ENCODE measurements around the gene IGSF3.
"Not testable (repeated sequence)": the region's sequence is repeated elsewhere in the genome, so short reads cannot be mapped to it uniquely, and the experiment has no call there.

The IGSF3 gene

DNA sequence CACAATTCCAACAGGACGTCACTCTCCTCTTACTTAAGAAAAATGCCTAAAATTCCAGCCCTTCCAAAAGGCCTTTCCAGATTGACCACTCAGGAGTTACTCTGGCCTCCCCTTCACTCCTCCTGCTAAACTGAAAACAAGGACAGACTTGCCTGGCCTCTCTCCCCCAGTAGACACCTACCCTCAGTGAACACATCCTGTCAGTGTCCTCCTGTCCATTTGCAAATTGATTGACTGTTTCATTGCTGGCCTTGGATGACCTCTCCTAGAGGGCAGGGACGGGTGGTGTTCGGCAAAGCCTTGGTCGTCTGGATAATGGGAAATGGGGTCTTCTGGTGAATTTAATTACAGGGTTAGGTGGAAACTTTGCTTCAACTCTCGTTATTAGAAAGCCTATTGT is 8.9 kb downstream of the IGSF3 start:
- DNase-seq = not testable (repeated sequence)

DNA sequence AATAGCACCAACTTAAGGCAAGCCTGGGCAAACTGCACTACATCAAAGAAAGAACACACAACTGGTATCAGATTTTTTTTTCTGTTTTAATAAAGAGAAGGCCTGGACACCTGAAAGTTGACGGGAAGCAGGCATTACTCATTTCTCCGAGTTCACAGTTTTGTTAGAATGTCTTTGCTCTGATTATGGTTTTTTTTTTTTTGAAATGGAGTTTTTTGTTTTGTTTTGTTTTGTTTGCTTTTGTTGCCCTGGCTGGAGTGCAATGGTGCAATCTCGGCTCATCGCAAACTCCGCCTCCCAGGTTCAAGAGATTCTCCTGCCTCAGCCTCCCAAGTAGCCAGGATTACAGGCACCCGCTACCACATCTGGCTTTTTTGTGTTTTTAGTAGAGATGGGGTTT is 9.7 kb downstream of the IGSF3 start:
- DNase-seq = not testable (repeated sequence)

DNA sequence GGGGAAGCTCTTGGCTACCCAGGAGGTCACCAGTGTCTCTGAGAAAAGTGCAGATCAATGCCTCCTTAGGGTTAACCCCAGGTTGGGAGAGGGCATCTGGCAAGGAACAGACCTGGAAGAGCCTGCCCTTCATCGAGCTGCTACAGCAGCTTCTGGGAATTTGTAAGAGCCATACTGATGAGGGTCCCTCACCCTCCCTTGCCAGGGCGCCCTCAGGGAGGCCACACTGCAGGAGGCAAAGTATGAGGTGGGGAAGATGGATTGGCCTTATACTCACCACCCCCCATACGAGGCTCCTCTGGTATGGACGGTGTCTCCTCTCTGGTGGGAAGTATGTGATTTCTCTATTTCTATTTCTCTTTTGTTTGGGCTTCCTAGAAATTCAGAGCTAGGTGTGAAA is 13.2 kb downstream of the IGSF3 start:
- DNase-seq = no peak

DNA sequence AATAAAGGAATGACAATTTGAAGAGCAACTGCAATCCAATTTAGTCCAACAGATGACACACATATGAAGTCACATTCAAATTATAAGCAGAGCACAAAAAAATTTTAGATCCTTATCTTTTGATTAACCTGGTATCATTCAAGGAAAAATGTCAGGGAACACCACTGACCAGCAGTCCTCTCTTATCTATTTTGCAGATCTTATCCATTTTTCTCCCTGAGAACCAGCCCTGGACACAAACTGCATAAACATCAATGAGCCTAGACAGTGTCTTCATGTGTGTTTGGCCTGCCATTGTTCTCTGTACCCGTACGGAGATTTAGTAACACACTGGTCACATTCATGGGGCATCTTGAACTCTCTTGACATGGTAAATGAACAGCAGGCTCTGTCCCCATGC is 14.9 kb downstream of the IGSF3 start:
- not testable (repeated sequence) for DNase-seq

DNA sequence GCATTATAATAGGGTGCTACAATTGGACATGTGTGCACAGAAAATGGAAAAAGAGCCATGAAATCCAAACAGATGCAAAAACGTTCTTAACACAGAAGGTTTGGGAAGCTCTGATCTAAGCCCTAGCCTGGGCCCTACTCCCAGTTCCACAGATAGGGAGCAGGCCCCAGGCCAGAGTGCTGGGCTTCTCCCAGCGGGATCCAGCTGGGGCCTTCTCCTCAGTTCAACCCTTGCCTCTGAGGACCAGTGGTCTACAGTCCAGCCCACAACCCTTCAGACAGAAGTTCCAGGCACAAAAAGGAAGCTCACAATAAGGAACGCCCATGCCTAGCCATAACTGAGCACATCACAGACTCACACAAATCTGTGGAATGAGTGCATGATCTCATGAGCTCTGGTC is 16.8 kb downstream of the IGSF3 start:
- DNase-seq = not testable (repeated sequence)

DNA sequence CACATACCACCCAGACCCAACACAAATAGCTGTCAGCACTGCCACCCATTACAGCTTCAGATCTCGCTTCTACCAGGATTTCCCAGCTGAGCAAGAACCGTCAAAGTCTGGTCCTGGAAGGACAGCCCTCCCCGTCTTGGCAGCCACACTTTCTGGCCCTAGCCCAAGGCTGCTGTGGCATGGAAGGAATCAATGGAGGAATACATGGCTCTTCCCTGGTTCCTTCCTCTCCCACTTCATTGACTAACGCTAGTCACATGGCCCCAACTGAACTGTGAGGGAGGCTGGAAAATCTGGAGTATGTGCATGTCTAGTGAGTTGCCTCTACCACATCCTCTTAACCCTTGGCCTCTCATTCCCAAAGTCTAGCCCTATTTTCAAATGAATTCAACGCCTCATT is 18.5 kb downstream of the IGSF3 start:
- DNase-seq = not testable (repeated sequence)

DNA sequence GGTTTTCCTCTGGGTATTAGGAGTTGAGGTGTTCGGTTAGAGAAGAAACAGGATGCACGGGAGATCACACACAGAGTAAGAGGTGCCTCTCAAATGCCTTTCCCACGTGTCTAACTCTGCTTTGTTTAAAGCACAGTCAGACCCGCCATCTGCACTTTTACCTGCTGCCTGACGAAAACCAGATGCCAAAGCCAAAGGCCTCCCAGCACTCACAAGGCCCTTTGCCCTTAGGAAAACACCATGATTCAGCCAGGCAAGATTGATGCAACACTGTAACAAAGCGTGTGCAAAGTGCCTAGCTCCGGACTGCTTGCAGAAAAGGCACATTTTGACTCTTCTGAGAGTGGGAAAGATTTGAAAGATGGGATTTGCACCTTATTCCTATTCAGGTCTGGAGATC is 19.2 kb downstream of the IGSF3 start:
- DNase-seq = not testable (repeated sequence)

DNA sequence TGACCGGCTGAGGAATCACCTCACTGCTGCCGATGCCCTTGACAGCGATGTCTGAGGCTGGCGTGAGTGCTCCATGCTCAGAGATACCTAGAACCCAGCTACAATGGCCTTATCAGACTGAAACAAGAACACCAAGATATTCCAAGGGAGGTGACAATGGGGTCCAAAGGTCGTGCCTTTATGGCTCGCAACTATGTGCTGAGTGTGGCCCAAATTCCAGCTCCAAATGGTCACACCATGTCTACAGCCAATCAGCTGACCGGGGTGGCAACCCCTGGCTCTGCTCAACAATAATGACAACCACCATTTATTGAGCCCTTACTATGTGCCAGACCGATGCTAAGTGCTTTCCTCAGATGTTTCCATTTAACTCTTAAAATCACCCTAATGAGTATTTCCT is 20.3 kb downstream of the IGSF3 start:
- not testable (repeated sequence) for DNase-seq

DNA sequence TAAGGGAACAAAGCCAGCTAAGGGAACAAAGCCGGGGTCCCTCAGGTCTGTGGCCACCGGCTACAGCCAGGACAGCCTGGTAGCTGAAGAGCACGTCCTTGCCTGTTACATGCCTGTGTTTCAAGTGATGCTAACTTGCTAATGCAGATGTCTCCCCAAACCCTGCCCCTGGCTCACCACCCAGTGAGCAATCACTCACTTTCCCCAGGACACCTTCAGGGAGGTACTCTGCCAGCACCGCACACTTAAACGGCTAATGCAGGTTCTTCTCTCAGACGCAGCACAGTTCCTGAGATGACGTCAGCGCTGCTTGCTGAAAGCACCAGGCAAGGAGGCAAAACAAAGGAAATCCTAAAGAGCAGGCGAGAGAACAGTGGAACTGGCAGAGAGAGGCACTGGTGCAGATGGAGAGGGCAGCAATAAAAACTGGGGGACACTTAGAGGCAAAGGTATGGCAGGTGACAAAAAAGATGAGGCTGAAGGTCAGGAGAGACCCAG is 20.8 kb downstream of the IGSF3 start:
- not testable (repeated sequence) for DNase-seq

DNA sequence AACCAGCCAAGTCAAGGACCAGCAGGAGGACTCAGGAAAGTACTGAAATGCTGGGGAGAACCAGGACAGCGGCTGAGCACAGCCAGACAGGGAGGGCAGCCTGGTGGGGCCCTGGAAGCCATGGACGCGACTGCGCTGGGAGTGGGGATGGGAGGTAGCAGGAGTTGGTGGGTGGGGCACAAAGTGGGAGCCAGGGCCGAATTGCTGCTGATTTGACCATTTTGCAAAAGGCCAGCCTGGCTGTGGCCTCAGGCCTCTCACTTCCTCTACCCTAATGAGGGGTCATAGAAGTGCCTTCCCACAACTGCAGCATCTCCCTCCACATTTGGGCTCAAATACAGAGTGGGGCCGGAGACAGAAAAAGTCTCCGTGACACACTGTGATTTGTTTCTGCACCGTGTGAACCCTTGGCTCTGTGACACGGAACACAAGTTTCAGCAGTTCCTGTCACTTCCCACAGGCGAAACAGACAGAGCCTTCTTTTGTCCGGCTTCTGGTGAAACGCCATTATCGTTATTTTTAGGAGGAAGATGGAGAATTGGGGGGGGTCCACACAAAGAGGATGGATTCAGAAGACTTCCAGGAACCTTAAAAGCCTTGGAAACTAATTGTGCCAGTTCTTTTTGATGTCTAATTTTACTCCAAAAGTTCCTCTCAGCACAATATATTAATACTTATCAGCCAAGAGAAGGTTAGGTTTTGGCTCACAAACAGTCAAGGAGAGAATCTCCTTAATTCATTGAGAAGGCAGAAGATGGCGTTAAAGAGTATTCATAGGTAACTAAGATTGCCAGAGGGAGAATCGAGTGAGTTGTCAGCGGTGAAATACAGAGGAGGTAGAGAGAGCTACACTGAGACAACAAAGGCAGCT is 21.5 kb downstream of the IGSF3 start:
- not testable (repeated sequence) for DNase-seq

DNA sequence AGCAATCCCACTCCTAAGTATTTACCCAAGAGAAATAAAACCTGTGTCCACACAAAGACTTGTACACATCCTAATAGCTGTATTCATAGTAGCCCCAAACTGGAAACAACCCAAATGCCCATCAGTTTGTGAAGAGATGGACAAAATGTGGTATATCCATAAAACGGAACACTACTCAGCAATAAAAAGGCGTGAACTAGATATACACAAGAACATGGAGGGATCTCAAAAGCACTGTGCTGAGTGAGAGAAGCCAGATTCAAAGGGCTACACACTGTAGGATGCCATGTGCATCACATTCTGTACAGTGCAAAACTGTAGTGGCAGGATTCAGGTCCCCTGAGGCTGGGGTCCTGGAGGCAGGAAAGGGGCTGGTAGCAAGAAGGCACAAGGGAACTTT is 22.5 kb downstream of the IGSF3 start:
- DNase-seq = not testable (repeated sequence)

DNA sequence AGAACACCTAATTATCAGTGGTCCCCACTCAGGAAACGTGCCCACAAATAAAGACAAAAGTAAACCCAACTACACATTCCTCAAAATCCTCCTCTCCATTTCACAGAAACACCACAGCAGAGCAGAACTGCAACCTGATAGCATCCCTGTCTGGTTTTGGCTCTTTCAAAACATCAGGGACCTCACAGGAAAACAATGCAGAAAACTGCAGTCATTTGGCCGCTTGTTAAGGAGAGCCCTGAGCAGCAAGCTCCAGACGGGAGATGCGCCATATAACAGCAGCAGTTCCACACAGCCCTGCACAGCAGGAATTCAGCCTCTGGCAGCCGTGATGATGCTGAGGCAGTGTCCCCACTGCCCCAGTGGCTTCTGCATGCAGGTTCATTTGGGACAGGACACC is 23.4 kb downstream of the IGSF3 start:
- not testable (repeated sequence) for DNase-seq

DNA sequence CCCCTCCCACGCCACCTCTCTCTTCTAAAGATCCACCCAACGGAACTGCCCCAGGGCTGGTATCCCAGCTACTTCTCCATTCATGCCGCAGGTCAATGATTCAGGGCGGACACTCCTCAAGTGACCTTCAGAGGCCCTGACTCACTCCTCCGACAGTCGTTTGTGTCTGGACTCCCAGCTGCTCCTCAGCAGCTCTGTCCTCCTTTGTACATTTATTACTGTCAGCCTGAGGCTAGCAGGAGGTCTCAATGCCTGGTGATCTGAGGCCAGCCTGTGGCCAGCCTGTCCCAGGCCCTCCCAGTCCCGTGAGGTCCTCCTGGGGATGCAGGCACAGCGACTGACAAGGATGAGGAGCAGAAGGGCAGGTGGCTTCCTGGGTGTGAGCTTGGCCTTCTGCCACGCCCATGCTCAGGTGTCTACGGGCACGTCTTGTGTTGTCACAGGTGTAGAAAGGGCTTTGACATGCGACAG is 24.2 kb downstream of the IGSF3 start:
- DNase-seq = not testable (repeated sequence)

DNA sequence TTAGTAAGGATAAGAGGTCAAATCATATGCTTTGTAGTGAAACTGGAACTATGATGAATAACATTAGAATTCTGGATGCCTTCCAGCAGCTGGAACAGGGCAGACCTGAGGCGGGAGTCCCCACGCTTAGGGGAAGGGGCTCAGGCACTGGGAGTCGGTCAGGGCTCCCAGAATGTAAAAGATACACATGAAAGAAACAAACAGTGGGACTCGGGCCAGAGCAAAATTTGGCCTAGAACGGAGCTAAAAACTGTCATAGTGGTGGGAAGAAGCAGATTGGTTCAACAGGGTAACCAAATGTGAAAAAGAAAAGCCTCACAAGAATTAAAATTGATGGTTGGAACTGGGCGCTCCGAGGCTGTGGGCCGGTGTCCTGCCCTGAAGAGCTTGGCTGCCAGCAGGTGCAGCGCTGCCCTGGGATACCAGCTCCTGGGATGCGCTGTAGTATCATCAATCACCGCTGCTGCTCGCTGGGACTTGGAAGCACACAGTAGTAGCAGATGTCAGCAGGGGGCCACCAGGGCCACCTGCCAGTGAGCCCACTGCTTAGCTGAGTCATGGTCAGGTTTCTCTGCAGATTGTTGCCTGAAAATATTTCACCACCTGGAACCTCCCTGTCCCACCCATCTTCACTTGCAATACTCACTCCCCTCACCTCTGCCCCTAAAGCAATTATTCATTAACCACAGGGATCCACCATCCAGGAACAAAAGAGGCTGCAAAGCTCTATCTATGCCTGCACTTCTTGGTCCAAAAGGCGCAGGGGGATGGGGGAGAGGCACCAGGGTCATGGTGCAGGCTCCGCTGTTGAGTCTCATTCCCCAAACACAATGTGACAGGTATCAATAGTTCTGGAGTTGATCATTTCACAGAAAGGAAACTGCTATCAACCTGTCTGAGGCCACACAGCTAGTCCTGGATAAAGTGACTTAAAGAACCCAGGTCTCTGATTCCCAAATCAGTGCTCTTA is 24.9 kb downstream of the IGSF3 start:
- not testable (repeated sequence) for DNase-seq

DNA sequence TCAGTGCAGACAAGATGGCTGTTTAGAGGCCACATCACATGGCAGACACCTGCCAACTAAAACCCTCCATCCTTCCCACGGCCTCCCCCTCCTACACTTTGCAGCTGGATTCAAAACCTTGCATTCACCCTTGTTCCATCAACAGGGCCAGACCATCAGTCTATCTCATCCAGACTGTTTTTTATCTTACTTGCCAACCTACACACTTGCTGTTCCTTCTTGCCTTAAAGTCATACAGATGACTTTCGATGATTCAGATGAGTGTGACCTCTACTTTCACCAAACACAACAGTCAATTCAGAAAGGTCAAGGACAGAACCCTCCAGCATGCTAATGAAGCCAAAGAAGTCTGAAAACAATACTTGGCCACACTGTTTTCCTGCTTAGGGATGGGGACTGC is 29.9 kb downstream of the IGSF3 start:
- DNase-seq = not testable (repeated sequence)

DNA sequence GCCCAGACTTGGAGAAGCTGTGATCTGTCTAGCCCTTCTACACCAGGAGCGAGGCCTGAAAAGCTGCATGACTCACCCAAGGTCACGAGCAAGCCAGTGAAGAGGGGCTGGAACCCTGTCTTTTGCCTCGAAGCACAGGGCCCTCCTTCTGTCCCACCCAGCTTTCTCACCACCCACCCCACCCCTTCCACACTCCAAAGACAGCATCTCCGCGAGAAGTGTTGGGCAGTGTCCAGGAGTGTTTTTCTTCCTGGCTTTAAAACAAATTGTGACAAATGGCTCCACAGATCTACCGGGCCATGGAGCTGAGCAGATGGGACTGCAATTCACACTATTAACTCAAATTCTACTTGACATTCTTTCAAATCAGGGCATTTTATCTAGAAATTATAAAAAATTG is 30.9 kb downstream of the IGSF3 start:
- not testable (repeated sequence) for DNase-seq

DNA sequence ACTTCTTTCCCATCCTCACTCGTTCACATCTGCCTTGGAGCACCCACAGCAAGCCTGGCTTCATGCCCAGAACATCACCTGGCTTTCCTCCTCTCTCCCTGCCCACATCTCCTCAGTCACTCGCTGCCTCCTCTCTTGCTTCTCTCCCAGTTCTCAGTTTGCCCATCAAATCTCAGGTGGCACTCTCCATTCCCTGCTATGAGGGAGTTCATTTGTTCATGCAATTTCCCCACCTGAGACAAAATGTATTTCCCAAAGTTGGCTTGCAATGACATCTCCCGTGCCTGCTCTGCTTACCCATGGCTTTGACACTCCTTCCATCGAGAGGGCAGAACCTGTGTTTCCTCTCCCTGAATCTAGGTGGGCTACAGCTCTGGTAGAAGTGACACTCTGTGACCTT is 33.1 kb downstream of the IGSF3 start:
- DNase-seq = not testable (repeated sequence)

DNA sequence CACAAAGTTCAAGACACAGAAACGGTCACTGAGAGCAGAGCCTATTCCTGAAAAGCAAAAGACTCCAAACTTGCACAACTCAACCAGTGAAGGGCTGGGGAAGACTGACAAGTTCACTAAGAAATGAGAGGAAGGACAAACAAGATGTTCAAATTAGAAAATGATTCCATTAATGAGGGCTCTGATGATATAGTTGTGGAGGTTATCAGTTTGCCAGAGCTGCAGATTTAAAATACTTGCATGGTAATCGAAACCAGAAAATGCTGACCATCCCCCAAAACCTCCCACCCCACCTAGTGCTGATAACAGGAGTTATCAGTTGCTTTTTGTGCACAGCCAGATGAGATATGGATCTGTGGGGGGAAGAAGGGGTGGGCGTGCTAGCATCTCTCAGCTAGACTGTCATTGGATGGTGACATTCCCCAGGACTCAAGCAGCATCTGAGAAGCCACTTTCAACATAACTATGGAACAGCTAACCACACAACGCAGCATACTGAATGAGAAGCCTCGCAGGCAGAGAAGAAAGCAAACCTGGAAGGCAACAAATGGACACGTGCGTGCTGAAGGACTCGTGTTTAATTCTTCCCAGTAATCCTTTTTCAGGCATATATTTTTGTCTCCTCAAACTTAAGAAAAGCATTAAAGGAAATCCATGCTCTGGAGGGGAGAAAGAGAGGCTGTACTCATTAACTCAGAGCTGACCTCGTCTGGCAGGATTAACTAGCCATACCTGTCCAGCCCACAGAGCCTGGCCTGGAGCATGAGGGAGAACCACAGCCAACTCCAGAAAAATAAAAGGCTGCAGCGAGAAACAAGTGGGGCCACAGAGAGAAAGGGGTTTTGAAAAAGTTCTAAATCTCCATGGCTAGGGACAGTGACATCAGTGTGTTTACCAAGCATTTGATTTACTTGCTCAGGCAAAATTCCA is 35.3 kb downstream of the IGSF3 start:
- DNase-seq = not testable (repeated sequence)

DNA sequence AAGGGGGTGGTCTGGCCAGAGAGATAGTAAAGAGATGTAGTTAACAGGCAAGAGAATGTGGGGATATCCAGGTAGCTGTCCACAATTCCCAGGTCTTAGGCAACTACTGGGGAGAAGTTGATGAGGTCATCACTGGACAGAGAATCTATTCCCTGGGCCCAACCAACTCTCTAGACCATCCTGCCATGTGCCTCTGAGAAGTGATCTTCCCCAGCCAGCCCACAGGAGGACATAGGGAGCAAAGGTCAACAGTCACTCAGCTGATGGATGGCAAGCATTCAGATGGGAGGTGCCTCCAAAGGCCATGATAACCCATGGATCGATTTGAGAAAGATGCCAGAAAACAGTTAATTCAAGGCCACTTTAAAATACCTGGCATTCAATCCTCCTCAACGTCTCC is 36.0 kb downstream of the IGSF3 start:
- not testable (repeated sequence) for DNase-seq

DNA sequence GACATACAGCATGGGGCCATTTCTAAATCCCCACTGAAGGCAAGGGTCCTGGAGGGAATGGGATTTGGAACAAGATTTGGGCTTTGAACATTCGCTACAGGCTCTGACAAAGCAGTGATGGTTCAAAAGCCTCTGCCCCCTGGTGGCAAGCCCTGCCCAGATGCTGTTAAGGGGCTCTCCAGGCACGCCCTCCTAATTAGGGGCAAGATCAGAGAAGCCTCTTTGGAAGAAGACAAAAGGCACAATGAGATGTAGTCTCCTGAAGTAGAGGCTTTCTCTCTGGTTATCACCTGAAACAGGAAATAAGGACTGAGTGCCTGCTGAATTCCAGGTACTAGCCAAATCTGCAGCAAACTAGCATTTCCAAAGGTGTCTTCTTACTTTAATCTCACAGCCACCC is 37.5 kb downstream of the IGSF3 start:
- DNase-seq = not testable (repeated sequence)

DNA sequence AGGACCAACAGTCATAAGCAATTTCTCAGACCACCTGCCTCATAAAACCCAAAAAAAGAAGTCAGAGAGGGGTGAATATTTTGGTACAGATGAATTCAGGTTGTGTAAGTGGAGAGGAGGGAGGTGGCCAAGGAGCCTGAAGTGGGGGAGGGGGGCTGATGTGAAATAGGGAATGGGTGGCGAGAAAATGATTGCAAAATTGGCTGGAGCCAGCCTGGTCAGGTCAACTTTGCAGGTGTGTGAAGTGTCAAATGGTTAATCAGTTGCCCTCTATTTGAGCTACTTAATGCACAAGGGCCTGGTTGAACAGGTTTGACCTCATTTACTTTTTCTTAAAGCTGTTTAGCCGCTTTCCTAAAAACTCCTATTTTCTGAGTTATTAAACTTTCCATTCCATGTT is 38.1 kb downstream of the IGSF3 start:
- not testable (repeated sequence) for DNase-seq

DNA sequence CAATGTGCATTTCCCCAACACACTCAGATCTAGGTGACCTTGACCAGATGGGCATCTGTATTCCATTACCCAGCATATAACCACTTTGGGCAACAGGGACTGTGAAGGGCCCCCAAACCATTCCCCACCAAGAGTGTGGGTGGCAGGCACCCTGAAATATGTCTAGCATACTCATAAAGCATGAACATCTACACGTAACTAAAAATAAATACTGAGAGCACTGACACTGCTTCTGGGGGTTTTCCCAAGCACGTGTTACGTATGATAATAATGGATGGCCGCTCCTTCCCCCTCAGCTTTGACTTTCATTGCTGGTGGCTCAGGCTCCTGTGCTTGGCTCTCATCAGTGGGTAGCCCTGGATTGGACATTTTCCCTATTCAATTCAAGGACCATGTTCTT is 39.1 kb downstream of the IGSF3 start:
- no peak for DNase-seq

Measured in CD4-positive, alpha-beta T cell treated with Interleukin-4 for 4 hours (primary cell).